ENCODE results near the gene CTTNBP2.

GRCh38 chr7:117664047-117664446 lies 209.2 kb downstream of the CTTNBP2 start:
- TF ChIP-seq CTCF (IDR thresholded peaks at IDR 0.05; ENCODE audit: low read depth, low read length), result no peak
- no peak for TF ChIP-seq EZH2phosphoT487 (IDR thresholded peaks at IDR 0.05; ENCODE audit: low read depth)
